GM19455 (cell line): ENCODE data around the gene TIMM44.
"Not testable (repeated sequence)": the region's sequence is repeated elsewhere in the genome, so short reads cannot be mapped to it uniquely, and the experiment has no call there.

Source experiments
- ATAC-seq: cut with Tn5 transposase; IDR thresholded peaks from one replicate; pipeline ENCODE4 v1.9.1; 2021; ENCODE audit not compliant: unreplicated experiment

Gene TIMM44

DNA sequence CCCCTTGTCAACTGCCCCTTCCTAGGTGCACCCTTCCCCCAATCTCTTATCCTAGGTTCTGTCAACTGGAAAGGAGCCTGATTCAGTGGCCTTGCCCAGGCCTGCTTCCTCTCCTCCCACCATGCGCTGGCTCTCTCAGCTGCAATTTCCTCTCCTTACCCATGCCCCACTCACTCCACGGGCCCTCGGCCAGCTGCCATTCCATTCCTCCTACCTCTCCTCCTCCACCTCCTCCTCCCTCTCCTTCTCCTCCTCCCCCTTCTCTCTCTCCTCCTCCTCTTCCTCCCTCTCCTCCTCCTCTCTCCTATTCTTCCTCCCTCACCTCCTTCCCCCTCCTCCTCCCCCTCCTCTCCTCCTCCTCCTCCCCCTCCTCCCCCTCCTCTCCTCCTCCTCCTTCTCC is 9.6 kb upstream of the TIMM44 start:
- ATAC-seq: no peak

DNA sequence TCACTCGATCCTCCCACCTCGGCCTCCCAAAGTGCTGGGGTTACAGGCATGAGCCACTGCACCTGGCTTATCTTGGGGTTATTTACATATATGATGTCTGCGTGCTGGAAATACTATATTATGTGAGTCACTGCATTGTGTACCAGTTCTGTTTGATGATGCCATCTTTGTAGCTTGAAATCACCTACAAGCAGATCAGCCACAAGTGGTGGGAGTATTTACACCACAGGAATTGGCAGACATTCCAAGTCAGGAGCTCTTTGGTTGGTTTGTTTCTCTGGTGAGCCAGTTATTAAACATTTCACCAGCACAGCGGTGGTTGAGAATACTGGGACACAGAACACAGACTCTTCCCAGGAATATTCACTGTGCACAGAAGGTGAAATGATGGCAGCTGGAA is 4.5 kb upstream of the TIMM44 start:
- ATAC-seq: no peak

DNA sequence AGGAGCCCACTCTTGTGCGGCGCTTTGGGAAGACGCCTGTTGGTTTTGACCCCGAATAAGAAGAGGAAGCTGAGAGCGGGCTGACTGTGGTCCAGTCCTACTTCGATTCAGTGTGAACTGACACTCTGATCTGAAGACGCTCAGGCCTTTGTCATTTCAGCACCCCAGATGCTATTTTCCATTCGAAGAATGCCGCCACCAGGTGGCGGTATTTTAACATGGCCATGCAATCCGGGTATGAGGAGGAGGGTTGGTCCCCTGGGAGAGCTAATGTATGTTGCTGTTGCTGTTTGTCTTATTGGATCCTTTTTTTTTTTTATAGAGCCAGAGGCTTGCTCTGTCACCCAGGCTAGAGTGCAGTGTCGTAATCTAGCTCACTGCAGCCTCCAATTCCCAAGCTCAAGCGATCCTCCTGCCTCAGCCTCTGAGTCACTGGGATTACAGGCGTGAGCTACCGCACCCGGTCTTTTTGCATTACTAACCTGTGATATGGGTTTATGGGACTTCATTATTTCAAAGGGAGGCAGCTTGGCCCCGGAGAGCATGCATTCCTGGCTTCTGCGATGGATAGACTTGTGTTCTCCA is 803 bp upstream of the TIMM44 start:
- ATAC-seq: peak; percentile 32

- ATAC-seq: peak; percentile 17
These were observed 454 bp downstream of the TIMM44 start for GRCh38 chr19:7942981-7943443.

GRCh38 chr19:7941895-7942596 is 1.4 kb downstream of the TIMM44 start:
- no peak for ATAC-seq

- no peak for ATAC-seq
These were observed 2.6 kb downstream of the TIMM44 start for GRCh38 chr19:7940841-7941240.

DNA sequence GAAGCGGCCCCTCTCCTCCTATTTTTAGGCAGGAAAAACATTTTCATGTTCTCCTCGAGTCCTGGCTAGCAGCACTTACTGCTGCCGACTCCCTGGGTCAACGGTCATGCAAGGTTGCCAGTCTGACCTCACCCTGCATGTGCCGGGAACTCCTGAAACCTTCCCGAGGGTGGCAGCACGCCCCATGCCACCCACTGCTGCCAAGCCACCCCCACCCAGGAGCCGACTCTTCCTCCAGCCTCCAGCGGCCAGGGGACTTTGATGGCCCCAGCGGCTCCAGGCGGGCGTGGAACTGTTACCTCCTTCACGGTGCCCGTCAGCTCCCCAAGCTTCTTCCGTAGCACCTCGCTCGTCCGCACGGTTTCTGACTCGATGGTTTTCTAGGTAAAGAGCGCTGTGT is 8.7 kb downstream of the TIMM44 start:
- ATAC-seq: no peak

GRCh38 chr19:7933828-7934725 is 9.4 kb downstream of the TIMM44 start:
- ATAC-seq: no peak

DNA sequence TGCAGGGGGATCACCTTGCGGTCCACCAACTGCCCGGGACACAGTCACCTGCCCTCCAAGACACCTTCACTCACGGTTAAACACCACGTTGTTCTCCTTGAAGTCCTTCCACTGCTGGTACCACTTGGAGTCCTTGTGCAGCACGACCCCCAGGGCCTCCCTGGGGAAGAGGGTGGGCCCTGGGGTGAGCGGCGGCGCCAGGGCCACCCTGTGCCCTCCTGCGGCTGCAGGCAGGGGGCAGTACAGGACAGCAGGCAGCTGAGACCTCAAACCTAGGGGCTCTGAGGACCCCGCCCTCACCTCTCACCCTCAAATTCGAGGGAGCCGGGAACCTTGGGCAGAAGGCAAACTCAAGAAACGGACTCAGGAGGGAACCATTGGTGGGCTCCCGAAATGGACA is 10.1 kb downstream of the TIMM44 start:
- no peak for ATAC-seq

GRCh38 chr19:7932930-7933300 is 10.6 kb downstream of the TIMM44 start:
- ATAC-seq: no peak

DNA sequence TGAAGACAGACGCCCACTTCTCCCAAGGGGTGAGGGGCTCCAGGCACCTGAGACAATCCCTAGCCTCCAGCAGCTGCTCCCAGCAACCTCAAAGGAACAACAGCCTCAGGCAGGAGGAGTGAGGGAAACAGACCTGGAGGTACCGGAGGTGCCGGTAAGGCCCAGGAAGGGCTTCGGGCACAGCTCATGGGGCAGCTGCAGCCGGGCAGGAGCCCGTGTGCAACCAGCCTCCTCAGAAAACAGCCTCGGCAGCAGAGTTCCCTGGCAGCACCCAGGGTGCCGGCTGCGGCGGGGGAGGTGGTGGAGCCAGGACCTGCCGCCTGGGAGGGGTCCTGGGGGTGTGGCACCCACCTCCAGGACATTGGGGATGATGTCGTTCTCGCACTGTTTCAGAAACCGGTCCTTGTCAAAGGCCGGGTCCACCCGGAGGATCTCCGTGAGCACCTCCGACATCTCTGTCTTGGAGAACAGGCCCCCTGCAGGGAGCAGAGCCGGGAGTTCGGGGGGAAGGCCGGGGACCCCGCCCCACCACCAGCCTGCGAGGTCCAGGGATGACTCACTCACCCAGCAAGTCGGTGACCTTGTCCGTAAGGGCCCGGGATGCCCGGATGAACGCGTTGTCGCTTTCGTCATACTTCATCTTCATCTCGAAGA is 11.1 kb downstream of the TIMM44 start:
- ATAC-seq: no peak

- no peak for ATAC-seq
These were observed 12.0 kb downstream of the TIMM44 start for GRCh38 chr19:7931221-7932061.

- no peak for ATAC-seq
These were observed 12.7 kb downstream of the TIMM44 start for GRCh38 chr19:7930765-7931164.

DNA sequence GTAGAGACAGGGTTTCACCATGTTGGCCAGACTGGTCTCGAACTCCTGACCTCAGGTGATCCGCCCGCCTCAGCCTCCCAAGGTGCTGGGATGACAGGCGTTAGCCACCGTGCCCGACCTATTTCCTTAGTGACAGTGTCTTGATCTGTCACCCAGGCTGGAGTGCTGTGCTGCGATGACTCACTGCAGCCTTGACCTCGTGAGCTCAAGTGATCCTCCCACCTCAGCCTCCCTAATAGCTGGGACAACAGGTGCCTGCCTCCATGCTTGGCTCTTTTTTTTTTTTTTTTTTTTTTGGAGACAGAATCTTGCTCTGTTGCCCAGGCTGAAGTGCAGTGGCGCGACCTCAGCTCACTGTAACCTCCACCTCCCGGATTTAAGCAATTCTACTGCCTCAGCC is 13.4 kb downstream of the TIMM44 start:
- not testable (repeated sequence) for ATAC-seq

DNA sequence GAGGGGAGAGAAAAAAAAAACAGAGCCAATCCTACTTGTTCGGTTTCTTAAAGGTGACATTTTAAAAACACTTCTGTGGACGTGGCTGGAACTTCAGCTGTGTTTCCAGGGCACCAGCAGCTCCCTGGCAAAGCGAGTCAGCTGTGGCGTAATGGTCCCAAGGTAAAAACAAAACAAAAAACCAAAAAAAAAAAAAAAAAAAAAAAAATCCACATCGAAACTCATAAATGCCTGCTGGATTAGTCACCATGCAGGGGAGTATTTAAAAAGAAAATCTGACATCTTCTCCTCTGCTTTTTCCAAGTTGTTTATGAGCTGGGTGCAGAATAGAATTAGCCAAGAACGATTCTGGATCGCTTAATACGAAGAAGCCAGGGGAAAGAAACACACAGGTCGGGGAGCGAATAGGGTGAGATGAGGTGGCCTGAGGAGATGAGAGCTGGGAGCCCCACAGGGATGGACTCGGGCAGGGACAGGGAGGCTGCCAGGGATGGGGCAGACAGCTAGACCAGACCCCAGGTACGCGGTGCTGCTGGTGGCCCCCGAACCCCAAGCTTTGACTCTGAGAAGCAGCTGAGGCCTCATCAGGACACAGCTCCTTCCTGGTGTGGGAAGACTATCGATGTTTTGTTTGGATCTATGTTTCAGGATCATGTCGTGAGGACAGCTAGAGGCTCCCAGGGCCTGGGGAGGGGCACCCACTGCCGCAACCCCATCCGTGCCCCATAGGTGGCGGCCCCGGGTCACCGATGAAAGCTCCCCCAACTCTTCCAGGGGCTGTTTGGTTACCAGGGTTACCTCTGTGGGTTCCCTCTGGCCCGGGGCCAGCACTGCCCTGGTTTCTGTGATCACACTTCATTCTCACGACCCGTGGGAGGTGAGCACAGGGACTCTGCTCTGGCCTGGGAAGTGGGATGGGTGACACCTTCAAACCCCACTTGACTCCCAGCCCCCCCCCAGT is 14.4 kb downstream of the TIMM44 start:
- no peak for ATAC-seq

DNA sequence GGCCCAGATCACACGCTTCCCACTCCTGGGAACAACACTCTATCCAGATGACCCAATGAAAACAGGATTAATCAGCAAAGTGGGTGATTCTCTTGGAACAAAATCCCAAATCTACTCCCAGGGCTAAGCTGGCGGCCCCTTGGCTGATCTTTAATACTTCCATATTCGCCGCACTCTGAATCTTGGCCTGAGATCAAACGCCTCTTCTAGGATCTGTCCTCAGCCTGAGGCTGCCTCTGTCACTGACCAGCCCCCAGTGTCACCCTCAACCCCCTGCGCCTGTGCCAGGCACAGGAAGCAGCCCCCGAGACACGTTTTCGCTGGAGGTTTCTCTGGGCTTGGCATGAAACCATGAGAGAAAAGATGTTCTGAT is 15.1 kb downstream of the TIMM44 start:
- ATAC-seq: no peak

- no peak for ATAC-seq
These were observed 15.7 kb downstream of the TIMM44 start for GRCh38 chr19:7927605-7928333.

GRCh38 chr19:7926727-7927604 is 16.5 kb downstream of the TIMM44 start:
- no peak for ATAC-seq
